Common myeloid progenitor, CD34-positive (primary cell): ENCODE measurements around the gene CYP24A1.

Experiments
- CTCF ChIA-PET: fragments of 350-600 bp; sonication (Branson Sonifier 250); formaldehyde crosslinking; loops from one replicate; lab custom pipeline; 2021; ENCODE audit warnings: antibody characterized with exemption; lab: Charles Lee
- POLR2A ChIA-PET: fragments of 350-600 bp; sonication (Branson Sonifier 250); formaldehyde crosslinking; loops from one replicate; lab custom pipeline; 2021; ENCODE audit warnings: antibody characterized with exemption; lab: Charles Lee
- DNase-seq, 3 donors: peaks; one replicate each; pipeline versions ENCODE4 v3.0.0 to v3.0.0-alpha.2; 2013
- H3K27ac ChIP-seq, 2 experiments: 1 replicate in 1 of 2; 2 replicates in 1 of 2; pipeline ENCODE4 v1.7.0; 2013; ENCODE audit warnings: inconsistent platforms in 2 of 2, low read length in 2 of 2, mild to moderate bottlenecking in 2 of 2, low read depth in 1 of 2, moderate library complexity in 1 of 2; ENCODE audit not compliant: severe bottlenecking in 2 of 2, insufficient read depth in 1 of 2, poor library complexity in 1 of 2
- H3K27me3 ChIP-seq, 5 experiments: replicated peaks in 2 of 5; 1 replicate in 3 of 5; 2 replicates in 2 of 5; pipeline versions ENCODE4 v1.6.1 to v1.7.0; 2013; ENCODE audit warnings: low read length in 4 of 5, mild to moderate bottlenecking in 2 of 5, moderate library complexity in 2 of 5, inconsistent platforms in 1 of 5; ENCODE audit not compliant: insufficient read depth in 5 of 5, control insufficient read depth in 4 of 5
- H3K36me3 ChIP-seq, 4 experiments: 1 replicate in 2 of 4; 2 replicates in 2 of 4; pipeline versions ENCODE4 v1.6.1 to v1.7.0; 2013; ENCODE audit warnings: low read length in 3 of 4, control low read depth in 1 of 4, mild to moderate bottlenecking in 1 of 4; ENCODE audit not compliant: control insufficient read depth in 4 of 4, insufficient read depth in 4 of 4
- H3K4me1 ChIP-seq, 4 experiments: 1 replicate in 3 of 4; 2 replicates in 1 of 4; pipeline versions ENCODE4 v1.6.1 to v1.7.1; 2013; ENCODE audit warnings: low read length in 3 of 4, mild to moderate bottlenecking in 3 of 4, control low read depth in 1 of 4, inconsistent platforms in 1 of 4, moderate library complexity in 1 of 4; ENCODE audit not compliant: control insufficient read depth in 4 of 4, insufficient read depth in 4 of 4; ENCODE audit errors: control extremely low read depth in 1 of 4
- H3K4me3 ChIP-seq, 7 experiments: 1 replicate in 4 of 7; 2 replicates in 3 of 7; pipeline versions ENCODE4 v1.5.1 to v1.7.0; 2013; ENCODE audit warnings: mild to moderate bottlenecking in 7 of 7, low read length in 6 of 7, moderate library complexity in 6 of 7, inconsistent platforms in 2 of 7, low read depth in 2 of 7, control low read depth in 1 of 7; ENCODE audit not compliant: insufficient read depth in 4 of 7, control insufficient read depth in 1 of 7; ENCODE audit errors: extremely low read depth in 1 of 7
- H3K9me3 ChIP-seq, 5 experiments: 1 replicate in 4 of 5; 2 replicates in 1 of 5; pipeline versions ENCODE4 v1.6.1 to v1.7.1; 2013; ENCODE audit warnings: low read length in 4 of 5, mild to moderate bottlenecking in 2 of 5, inconsistent platforms in 1 of 5, low read depth in 1 of 5, moderate library complexity in 1 of 5; ENCODE audit not compliant: control insufficient read depth in 4 of 5, insufficient read depth in 2 of 5; ENCODE audit errors: control extremely low read depth in 1 of 5
- WGBS: methylation state at CpG from one replicate; pipeline ENCODE4 v1.1.5; 2013; ENCODE audit not compliant: insufficient coverage; 5-methylcytosine and 5-hydroxymethylcytosine counted together

CYP24A1 gene

DNA sequence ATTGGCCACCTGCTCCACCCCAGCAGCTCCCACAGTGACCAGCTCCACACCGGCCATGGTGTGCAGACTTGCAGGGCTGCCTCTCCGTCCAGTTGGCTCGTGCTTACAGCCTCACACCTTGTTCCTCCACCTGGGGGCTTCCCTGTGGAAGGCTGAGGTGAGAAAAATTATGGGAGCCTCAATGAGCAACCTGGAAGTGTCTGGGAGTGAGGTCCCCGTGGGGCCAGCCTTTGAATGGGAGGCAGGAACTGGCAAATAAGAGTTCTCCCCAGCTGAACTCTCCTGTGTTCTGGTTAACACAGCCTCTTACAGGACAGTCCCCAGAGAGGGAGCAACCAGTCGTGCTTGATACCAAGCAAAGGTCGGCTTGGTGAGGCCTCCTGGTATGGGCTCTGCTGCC lies 30.3 kb upstream of the CYP24A1 start:
- CTCF ChIA-PET: interaction anchor here (1.2 to 12.7 kb wide), 3 partner anchors 100 to 271 kb away, joined by 3 to 183 read pairs (median 3); no protein-coding TSS in a partner anchor
- no peak for DNase-seq
- no peaks in the 10 kb centered on the region for H3K36me3 ChIP-seq
- POLR2A ChIA-PET: no interaction called here
- peaks cover 5 to 19% (median 12%) of the 10 kb centered on the region in 4 experiments for H3K4me1 ChIP-seq
- H3K27ac ChIP-seq: no peak overlapping the region
- WGBS: 96% methylated on average over 6 of the region's 6 CpGs
- H3K27me3 ChIP-seq: no peaks in the 10 kb centered on the region
- H3K4me3 ChIP-seq: no peak overlapping the region
- H3K9me3 ChIP-seq: no peaks in the 10 kb centered on the region

- Histone ChIP-seq H3K4me3 (no peak overlapping the region), H3K27ac (no peak overlapping the region), H3K4me1 (peaks cover 0 to 13% (median 5%) of the 10 kb centered on the region in 4 experiments), H3K9me3 (no peaks in the 10 kb centered on the region), H3K27me3 (no peaks in the 10 kb centered on the region), H3K36me3 (no peaks in the 10 kb centered on the region)
- CTCF ChIA-PET: interaction anchor here (1.2 to 12.7 kb wide), 3 partner anchors 99 to 270 kb away, joined by 3 to 183 read pairs (median 3); no protein-coding TSS in a partner anchor
- DNase-seq: peak in 1 of 3 donors; percentile 28
- no CpG with 5 or more reads among the region's 5 CpGs for WGBS
- POLR2A ChIA-PET: no interaction called here
Measured at GRCh38 chr20:54203281-54203680, 29.5 kb upstream of the CYP24A1 start.

DNA sequence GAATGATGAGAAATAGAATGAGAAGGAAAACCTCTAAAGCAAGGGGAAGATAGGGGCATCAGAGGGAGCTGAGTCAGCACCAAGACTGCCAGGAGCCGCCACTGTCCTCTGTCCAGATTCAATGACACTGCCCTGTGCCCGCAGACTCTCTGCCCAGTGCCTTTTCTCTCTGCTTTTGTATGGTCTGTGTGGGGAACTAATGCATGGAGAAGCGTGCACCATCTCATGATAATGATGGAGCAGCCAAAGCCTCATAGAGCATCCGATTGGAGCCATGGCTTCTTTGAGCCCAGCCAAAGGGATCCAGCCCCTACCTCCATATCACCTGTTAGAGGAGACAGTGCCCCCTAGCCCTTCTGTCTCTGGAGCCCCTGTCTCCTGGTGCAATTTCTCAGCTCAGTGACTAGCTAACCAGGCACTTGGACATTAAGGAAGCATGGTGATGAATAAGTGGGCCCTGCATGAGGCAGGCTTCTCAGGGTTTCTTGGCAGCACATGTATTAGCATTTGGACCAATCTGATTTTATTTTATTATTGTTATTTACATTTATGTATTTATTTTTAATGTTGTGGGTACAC lies 27.6 kb upstream of the CYP24A1 start:
- Histone ChIP-seq H3K4me3 (no peak overlapping the region), H3K27ac (no peak overlapping the region), H3K9me3 (no peaks in the 10 kb centered on the region), H3K27me3 (no peaks in the 10 kb centered on the region), H3K4me1 (peaks cover 0 to 13% (median 5%) of the 10 kb centered on the region in 4 experiments), H3K36me3 (no peaks in the 10 kb centered on the region)
- DNase-seq: no peak
- POLR2A ChIA-PET: no interaction called here
- 62% methylated on average over 3 of the region's 4 CpGs for WGBS
- CTCF ChIA-PET: interaction anchor here (1.3 to 12.7 kb wide), 7 partner anchors 10 to 446 kb away, joined by 3 to 183 read pairs (median 6); no protein-coding TSS in a partner anchor

DNA sequence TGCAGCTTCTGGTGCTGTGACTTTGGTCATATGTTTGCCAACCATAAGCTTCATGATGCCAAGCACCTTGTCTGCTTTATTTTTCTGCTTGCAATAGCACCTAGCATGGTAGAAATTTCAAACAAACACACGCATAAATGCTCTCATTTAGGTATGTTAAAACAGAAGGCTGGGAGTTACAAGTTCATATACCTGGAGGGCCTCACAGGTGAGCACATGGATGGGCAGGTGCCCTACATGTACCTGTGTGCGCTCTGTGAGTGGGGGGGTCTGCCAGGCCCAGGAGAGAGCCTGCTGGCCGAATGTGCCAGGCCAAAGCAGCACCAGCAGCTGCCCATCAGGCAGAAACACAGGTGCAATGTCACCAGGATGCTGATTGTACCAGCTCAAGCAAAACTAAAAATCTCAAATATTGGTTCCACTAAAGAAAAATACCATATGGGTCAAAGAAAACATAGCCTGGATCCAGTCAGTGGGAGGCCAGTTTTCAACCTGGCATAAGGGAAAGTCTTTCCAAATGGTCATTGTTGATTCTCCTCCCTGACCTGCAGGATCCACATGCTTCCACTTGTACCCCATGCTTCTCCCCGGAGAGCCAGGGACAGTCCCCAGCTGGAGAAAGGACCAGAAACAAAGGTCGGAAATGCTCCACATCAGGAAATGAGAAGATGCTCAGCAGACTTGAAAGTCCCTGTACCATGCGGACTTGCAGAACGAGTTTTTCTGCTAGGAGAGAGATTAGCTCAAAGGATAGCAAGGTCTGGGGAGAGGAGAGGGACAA lies 26.9 kb upstream of the CYP24A1 start:
- ChIA-PET POLR2A (no interaction called here), CTCF (interaction anchor here (0.8 to 12.7 kb wide), 12 partner anchors 10 to 631 kb away, joined by 3 to 183 read pairs (median 4); no protein-coding TSS in a partner anchor)
- Histone ChIP-seq H3K9me3 (no peaks in the 10 kb centered on the region), H3K4me3 (no peak overlapping the region), H3K27me3 (no peaks in the 10 kb centered on the region), H3K27ac (no peak overlapping the region), H3K36me3 (no peaks in the 10 kb centered on the region), H3K4me1 (peaks cover 0 to 13% (median 5%) of the 10 kb centered on the region in 4 experiments)
- no peak for DNase-seq
- 67% methylated on average over 7 of the region's 7 CpGs for WGBS

DNA sequence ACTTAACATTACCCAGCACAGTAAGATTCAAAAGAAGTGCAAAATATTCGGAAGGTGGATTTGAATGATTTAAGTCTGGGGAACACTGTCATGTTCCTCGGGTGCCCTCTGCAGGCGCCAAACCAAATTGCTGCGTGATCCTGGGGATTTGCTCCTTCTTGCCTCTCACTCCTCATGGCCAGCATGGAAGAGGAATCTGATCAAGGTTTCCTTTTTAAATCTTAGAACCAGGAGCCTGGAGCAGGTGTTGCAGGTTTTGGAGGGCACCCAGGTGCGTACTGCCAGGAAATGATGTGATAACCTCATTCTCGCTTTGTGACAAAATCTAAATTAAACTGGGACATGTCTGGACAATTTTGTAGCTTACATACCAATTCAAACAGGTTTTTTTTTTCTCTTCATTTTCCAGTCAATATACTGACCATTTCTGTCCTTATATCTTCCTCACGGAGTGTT lies 26.0 kb upstream of the CYP24A1 start:
- DNase-seq: peak; percentile 66 to 80 (median 72)
- POLR2A ChIA-PET: no interaction called here
- WGBS: 19% methylated on average over 6 of the region's 7 CpGs
- H3K27me3 ChIP-seq: no peaks in the 10 kb centered on the region
- H3K9me3 ChIP-seq: no peaks in the 10 kb centered on the region
- H3K4me1 ChIP-seq: peaks cover 0 to 13% (median 5%) of the 10 kb centered on the region in 4 experiments
- H3K36me3 ChIP-seq: no peaks in the 10 kb centered on the region
- H3K4me3 ChIP-seq: no peak overlapping the region
- CTCF ChIA-PET: interaction anchor here (0.8 to 12.7 kb wide), 14 partner anchors 8 to 630 kb away, joined by 3 to 183 read pairs (median 4); partner anchors contain the start of gene PFDN4
- no peak overlapping the region for H3K27ac ChIP-seq

GRCh38 chr20:54199283-54199682 lies 25.5 kb upstream of the CYP24A1 start:
- ChIA-PET CTCF (interaction anchor here (1.2 to 12.7 kb wide), 10 partner anchors 9 to 630 kb away, joined by 3 to 183 read pairs (median 6); partner anchors contain the start of gene PFDN4), POLR2A (no interaction called here)
- 96% methylated on average over 5 of the region's 6 CpGs for WGBS
- Histone ChIP-seq H3K27me3 (no peaks in the 10 kb centered on the region), H3K4me1 (peaks cover 0 to 12% (median 5%) of the 10 kb centered on the region in 4 experiments), H3K27ac (no peak overlapping the region), H3K36me3 (no peaks in the 10 kb centered on the region), H3K9me3 (no peaks in the 10 kb centered on the region), H3K4me3 (no peak overlapping the region)
- DNase-seq: no peak
